Activated CD4-positive, alpha-beta T cell treated with anti-CD3 and anti-CD28 coated beads for 36 hours (primary cell): Measurements from ENCODE around the gene SPSB1. TPM values are rescaled to one million over a fixed set of nuclear protein-coding genes. Genes with fewer than 3 reads are reported as not detected.

Experiments used
- ATAC-seq: fragments of 200-7000 bp; cut with Tn5 transposase; one replicate; pipeline ENCODE4 v1.10.0; 2021; ENCODE audit warnings: mild to moderate bottlenecking, moderate library complexity
- CTCF ChIA-PET: fragments of 350-600 bp; sonication (Branson Sonifier 250); formaldehyde crosslinking; loops from one replicate; lab custom pipeline; 2021; ENCODE audit warnings: antibody characterized with exemption; lab: Charles Lee
- POLR2A ChIA-PET: fragments of 350-600 bp; sonication (Branson Sonifier 250); formaldehyde crosslinking; loops from one replicate; lab custom pipeline; 2021; ENCODE audit warnings: antibody characterized with exemption, inconsistent platforms; lab: Charles Lee
- DNase-seq: peaks from one replicate; pipeline ENCODE4 v3.0.0-alpha.2; 2020
- H3K27ac Mint-ChIP-seq: one replicate; pipeline ENCODE4 v1.8.0; 2021; ENCODE audit warnings: mixed read lengths
- H3K27me3 Mint-ChIP-seq: one replicate; pipeline ENCODE4 v1.8.0; 2021; ENCODE audit warnings: mixed read lengths
- H3K36me3 Mint-ChIP-seq: one replicate; pipeline ENCODE4 v1.8.0; 2021; ENCODE audit warnings: low read depth, mixed read lengths
- H3K4me1 Mint-ChIP-seq: one replicate; pipeline ENCODE4 v1.8.0; 2021; ENCODE audit warnings: mixed read lengths
- H3K4me3 Mint-ChIP-seq: one replicate; pipeline ENCODE4 v1.8.0; 2021; ENCODE audit warnings: mild to moderate bottlenecking, moderate library complexity, mixed read lengths
- H3K9me3 Mint-ChIP-seq: one replicate; pipeline ENCODE4 v1.8.0; 2021; ENCODE audit warnings: low read depth, mixed read lengths
- intact Hi-C, 2 experiments: fragments of 100-400 bp; cut with DNase I in 1 of 2; cut with micrococcal nuclease in 1 of 2; formaldehyde crosslinking; loops; one replicate each; pipeline versions ENCODE4 v1.14.2 to v1.15.1; 2022 to 2024; cut with DNase I, micrococcal nuclease
- total RNA-seq, 2 experiments: library from RNA; stranded (reverse); gene quantifications; one replicate each; pipeline ENCODE4 v1.2.3, GENCODE V29; 2021

The SPSB1 gene
- total RNA-seq, 2 experiments from 2014 or later: 5.7 to 6.8 TPM

GRCh38 chr1:9320520-9321479, 28.1 kb downstream of the SPSB1 start:
- Mint-ChIP-seq H3K27ac (no peak overlapping the region), H3K4me1 (peaks cover 21% of the 10 kb centered on the region), H3K4me3 (no peak overlapping the region), H3K36me3 (no peaks in the 10 kb centered on the region), H3K27me3 (no peaks in the 10 kb centered on the region), H3K9me3 (no peaks in the 10 kb centered on the region)
- ChIA-PET POLR2A (interaction anchor here (0.7 kb wide), 1 partner anchor 156 kb away, joined by 3 read pairs; no protein-coding TSS in a partner anchor), CTCF (interaction anchor here (0.7 to 1.1 kb wide), 3 partner anchors 31 to 472 kb away, joined by 3 read pairs; no protein-coding TSS in a partner anchor)
- intact Hi-C loops: no loop called here
- DNase-seq: no peak
- ATAC-seq: no peak

GRCh38 chr1:9321480-9321849, 28.8 kb downstream of the SPSB1 start:
- Mint-ChIP-seq H3K27ac (no peak overlapping the region), H3K9me3 (no peaks in the 10 kb centered on the region), H3K4me3 (no peak overlapping the region), H3K4me1 (peaks cover 15% of the 10 kb centered on the region), H3K27me3 (no peaks in the 10 kb centered on the region), H3K36me3 (no peaks in the 10 kb centered on the region)
- no peak for DNase-seq
- intact Hi-C loops: no loop called here
- ATAC-seq: no peak
- POLR2A ChIA-PET: interaction anchor here (0.7 kb wide), 1 partner anchor 155 kb away, joined by 3 read pairs; no protein-coding TSS in a partner anchor
- CTCF ChIA-PET: interaction anchor here (0.7 to 1.1 kb wide), 3 partner anchors 32 to 473 kb away, joined by 3 read pairs; no protein-coding TSS in a partner anchor

GRCh38 chr1:9321986-9322660, 29.4 kb downstream of the SPSB1 start:
- H3K27me3 Mint-ChIP-seq: no peaks in the 10 kb centered on the region
- no peak overlapping the region for H3K4me3 Mint-ChIP-seq
- H3K9me3 Mint-ChIP-seq: no peaks in the 10 kb centered on the region
- ATAC-seq: no peak
- no peak overlapping the region for H3K27ac Mint-ChIP-seq
- ChIA-PET POLR2A (no interaction called here), CTCF (interaction anchor here (1.1 kb wide), 1 partner anchor 32 kb away, joined by 3 read pairs; no protein-coding TSS in a partner anchor)
- intact Hi-C loops: no loop called here
- no peak for DNase-seq
- no peaks in the 10 kb centered on the region for H3K36me3 Mint-ChIP-seq
- peaks cover 10% of the 10 kb centered on the region for H3K4me1 Mint-ChIP-seq

- DNase-seq (no peak), ATAC-seq (no peak)
- H3K4me3 Mint-ChIP-seq: no peak overlapping the region
- H3K9me3 Mint-ChIP-seq: no peaks in the 10 kb centered on the region
- no peaks in the 10 kb centered on the region for H3K27me3 Mint-ChIP-seq
- no peaks in the 10 kb centered on the region for H3K36me3 Mint-ChIP-seq
- ChIA-PET POLR2A (no interaction called here), CTCF (no interaction called here)
- intact Hi-C loops: no loop called here
- peaks cover 4% of the 10 kb centered on the region for H3K4me1 Mint-ChIP-seq
- H3K27ac Mint-ChIP-seq: no peak overlapping the region
Observed at GRCh38 chr1:9322661-9323244, 30.1 kb downstream of the SPSB1 start.

GRCh38 chr1:9324246-9325096, 31.8 kb downstream of the SPSB1 start:
- ChIA-PET CTCF (interaction anchor here (0.7 kb wide), 1 partner anchor 1376 kb away, joined by 3 read pairs; no protein-coding TSS in a partner anchor), POLR2A (no interaction called here)
- Mint-ChIP-seq H3K4me3 (no peak overlapping the region), H3K27ac (no peak overlapping the region), H3K27me3 (no peaks in the 10 kb centered on the region), H3K9me3 (no peaks in the 10 kb centered on the region), H3K4me1 (no peaks in the 10 kb centered on the region), H3K36me3 (no peaks in the 10 kb centered on the region)
- DNase-seq (no peak), ATAC-seq (no peak)
- intact Hi-C loops: no loop called here

GRCh38 chr1:9326596-9326995, 33.9 kb downstream of the SPSB1 start:
- Mint-ChIP-seq H3K4me1 (no peaks in the 10 kb centered on the region), H3K4me3 (no peak overlapping the region), H3K36me3 (no peaks in the 10 kb centered on the region), H3K27ac (no peak overlapping the region), H3K9me3 (no peaks in the 10 kb centered on the region), H3K27me3 (no peaks in the 10 kb centered on the region)
- intact Hi-C loops: no loop called here
- POLR2A ChIA-PET: no interaction called here
- CTCF ChIA-PET: no interaction called here
- DNase-seq: no peak
- ATAC-seq: no peak

GRCh38 chr1:9328201-9328600, 35.5 kb downstream of the SPSB1 start:
- POLR2A ChIA-PET: no interaction called here

GRCh38 chr1:9328715-9329114, 36.0 kb downstream of the SPSB1 start:
- H3K4me3 Mint-ChIP-seq: no peak overlapping the region
- no peak overlapping the region for H3K27ac Mint-ChIP-seq
- ATAC-seq (no peak), DNase-seq (no peak)
- POLR2A ChIA-PET: no interaction called here
- no peaks in the 10 kb centered on the region for H3K9me3 Mint-ChIP-seq
- no peaks in the 10 kb centered on the region for H3K36me3 Mint-ChIP-seq
- intact Hi-C loops: no loop called here
- no peaks in the 10 kb centered on the region for H3K27me3 Mint-ChIP-seq
- H3K4me1 Mint-ChIP-seq: peaks cover 8% of the 10 kb centered on the region
- CTCF ChIA-PET: no interaction called here

More at GRCh38 chr1:9328201-9328600, 35.5 kb downstream of the SPSB1 start:
- intact Hi-C loops: no loop called here
- H3K27me3 Mint-ChIP-seq: no peaks in the 10 kb centered on the region
- no peak overlapping the region for H3K27ac Mint-ChIP-seq
- H3K4me3 Mint-ChIP-seq: no peak overlapping the region
- CTCF ChIA-PET: no interaction called here
- ATAC-seq (no peak), DNase-seq (no peak)
- H3K36me3 Mint-ChIP-seq: no peaks in the 10 kb centered on the region
- no peaks in the 10 kb centered on the region for H3K9me3 Mint-ChIP-seq
- peaks cover 8% of the 10 kb centered on the region for H3K4me1 Mint-ChIP-seq

- no peak overlapping the region for H3K4me3 Mint-ChIP-seq
- no peaks in the 10 kb centered on the region for H3K27me3 Mint-ChIP-seq
- intact Hi-C loops: no loop called here
- H3K36me3 Mint-ChIP-seq: no peaks in the 10 kb centered on the region
- H3K4me1 Mint-ChIP-seq: peaks cover 8% of the 10 kb centered on the region
- POLR2A ChIA-PET: no interaction called here
- no peak overlapping the region for H3K27ac Mint-ChIP-seq
- CTCF ChIA-PET: no interaction called here
- DNase-seq (no peak), ATAC-seq (no peak)
- no peaks in the 10 kb centered on the region for H3K9me3 Mint-ChIP-seq
Observed at GRCh38 chr1:9331016-9331415, 38.3 kb downstream of the SPSB1 start.

- no peaks in the 10 kb centered on the region for H3K36me3 Mint-ChIP-seq
- H3K27me3 Mint-ChIP-seq: no peaks in the 10 kb centered on the region
- no peaks in the 10 kb centered on the region for H3K9me3 Mint-ChIP-seq
- peaks cover 8% of the 10 kb centered on the region for H3K4me1 Mint-ChIP-seq
- H3K4me3 Mint-ChIP-seq: no peak overlapping the region
- ATAC-seq: no peak
- ChIA-PET POLR2A (no interaction called here), CTCF (no interaction called here)
- no peak overlapping the region for H3K27ac Mint-ChIP-seq
- intact Hi-C loops: no loop called here
- DNase-seq: no peak
Observed at GRCh38 chr1:9331558-9332346, 39.1 kb downstream of the SPSB1 start.
